ENCODE measurements around the gene SERAC1.
"Not testable (repeated sequence)": the region's sequence is repeated elsewhere in the genome, so short reads cannot be mapped to it uniquely, and the experiment has no call there.

SERAC1 gene

GRCh38 chr6:158174024-158174423 lies 6.0 kb upstream of the SERAC1 start:
- no peak for DNase-seq

GRCh38 chr6:158172001-158172400 lies 3.9 kb upstream of the SERAC1 start:
- no peak for DNase-seq

DNA sequence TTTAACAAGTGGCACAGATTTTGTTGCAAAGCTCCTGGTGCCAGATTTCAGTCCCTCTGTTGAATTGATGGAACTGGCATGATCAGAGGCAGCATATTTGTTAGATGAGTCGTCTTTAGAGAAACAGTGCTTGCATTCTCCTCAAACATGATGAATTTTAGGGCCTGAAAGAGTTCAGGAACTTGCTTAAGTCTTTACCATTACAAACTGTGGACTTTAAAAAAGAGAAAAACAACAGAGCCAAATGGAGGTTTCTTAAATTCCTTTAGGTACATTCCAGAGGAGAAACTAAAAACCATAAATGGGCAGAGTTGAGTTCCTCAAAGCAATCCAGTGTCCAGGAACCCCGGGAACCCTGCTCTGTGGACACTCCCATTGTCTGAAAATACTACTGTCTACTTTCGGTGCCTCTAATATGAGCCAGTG lies 2.6 kb upstream of the SERAC1 start:
- DNase-seq, result peak in 1 of 2 donors; percentile 14

- DNase-seq, result not testable (repeated sequence)
These were observed 1.6 kb upstream of the SERAC1 start for GRCh38 chr6:158169634-158170033.

- DNase-seq, result no peak
These were observed 2.1 kb downstream of the SERAC1 start for GRCh38 chr6:158165919-158166416.

GRCh38 chr6:158164579-158165170 lies 3.4 kb downstream of the SERAC1 start:
- no peak for DNase-seq

DNA sequence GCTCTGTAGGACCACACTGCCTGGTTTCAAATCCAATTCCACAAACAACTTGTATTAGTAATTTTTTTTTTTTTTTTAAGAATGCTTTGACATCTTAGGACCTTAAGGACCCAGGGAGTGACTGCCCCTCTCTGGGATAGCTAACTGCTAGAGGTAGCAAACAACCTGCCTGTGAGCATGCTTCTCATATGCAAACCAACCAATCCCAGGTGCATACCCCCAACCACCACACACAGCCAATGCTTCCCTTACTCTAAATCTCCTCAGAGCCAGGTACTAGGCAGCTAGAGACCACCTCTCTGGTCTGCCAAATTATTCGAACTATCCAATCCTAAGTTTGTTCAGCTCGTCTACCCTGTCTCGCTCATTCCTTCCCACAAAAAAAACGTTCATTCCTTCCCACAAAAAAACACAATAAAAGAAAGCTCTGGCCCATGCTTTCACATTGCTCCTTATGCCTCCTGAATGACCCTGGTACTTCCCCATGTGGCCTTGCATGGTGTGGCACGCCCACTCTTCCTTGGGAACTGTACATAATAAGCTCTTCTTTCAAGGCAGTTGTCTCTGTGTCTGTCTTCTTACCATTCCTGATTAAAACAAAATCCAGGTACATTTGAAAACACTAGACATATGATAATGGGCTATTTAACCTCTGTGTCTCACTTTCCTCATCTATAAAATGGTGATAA lies 6.4 kb downstream of the SERAC1 start:
- no peak for DNase-seq

- DNase-seq, result no peak
These were observed 7.0 kb downstream of the SERAC1 start for GRCh38 chr6:158160932-158161539.

DNA sequence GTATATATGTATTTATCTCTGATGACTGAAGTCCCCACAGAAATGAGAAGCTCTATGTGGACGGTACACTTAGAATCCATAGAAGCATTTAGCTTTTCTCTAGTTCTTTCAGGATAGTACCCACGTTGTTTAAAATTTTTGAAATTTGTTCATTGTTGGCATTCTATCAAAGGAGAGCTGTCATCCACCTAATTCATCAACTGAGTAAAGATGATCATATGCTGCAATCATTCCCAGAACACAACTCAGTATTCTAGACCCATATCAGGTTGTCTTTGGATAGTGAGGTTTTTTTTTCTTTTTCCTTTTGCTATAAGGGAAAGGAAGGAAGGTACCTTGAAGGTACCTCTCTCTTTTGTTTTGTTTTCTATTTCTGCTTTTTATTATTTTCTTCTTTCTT lies 9.3 kb downstream of the SERAC1 start:
- DNase-seq, result no peak

DNA sequence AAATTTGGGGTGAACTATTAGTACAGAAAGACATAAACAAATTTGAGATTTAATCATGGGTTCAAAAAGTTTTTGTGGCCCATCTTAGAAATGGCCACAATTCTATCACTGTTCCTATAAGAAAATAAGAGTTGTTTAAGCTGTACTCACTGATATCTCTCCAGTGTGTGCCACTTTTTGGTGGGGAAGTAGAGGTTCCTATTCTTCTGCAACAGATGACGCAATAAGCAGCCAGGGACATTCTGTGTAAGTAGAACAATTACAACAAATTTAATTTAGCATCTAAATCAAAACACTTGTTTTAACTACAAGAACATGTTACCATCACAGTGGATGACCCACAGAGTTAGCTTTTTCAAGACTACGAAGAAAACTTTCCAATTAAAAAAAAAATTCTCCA lies 9.9 kb downstream of the SERAC1 start:
- no peak for DNase-seq

DNA sequence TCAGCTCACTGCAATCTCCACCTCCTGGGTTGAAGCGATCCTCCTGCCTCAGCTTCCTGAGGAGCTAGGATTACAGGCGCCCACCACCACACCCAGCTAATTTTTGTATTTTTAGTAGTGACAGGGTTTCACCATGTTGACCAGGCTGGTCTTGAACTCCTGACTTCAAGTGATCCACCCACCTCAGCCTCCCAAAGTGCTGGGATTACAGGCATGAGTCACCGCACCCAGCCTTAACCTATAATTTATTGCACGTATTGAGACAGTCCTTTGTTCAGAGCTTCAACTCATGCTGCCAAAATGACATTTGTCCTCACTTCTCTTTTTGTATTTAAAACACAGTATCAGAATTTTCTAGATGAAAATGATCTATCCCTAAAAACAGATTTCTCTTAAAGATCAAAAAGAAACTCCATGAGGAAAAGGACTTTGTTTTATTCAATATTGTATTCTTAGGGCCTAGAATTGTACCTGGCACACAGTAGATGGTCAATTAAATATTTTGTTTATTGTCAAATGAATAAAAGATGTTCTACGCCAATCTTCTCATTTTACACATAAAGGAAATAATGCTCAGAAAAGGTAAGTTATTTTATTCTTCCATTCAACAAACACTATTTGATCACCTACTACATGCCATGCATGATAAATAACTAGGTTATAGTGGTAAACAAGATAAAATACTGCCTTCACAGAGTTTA lies 10.8 kb downstream of the SERAC1 start:
- DNase-seq, result no peak

DNA sequence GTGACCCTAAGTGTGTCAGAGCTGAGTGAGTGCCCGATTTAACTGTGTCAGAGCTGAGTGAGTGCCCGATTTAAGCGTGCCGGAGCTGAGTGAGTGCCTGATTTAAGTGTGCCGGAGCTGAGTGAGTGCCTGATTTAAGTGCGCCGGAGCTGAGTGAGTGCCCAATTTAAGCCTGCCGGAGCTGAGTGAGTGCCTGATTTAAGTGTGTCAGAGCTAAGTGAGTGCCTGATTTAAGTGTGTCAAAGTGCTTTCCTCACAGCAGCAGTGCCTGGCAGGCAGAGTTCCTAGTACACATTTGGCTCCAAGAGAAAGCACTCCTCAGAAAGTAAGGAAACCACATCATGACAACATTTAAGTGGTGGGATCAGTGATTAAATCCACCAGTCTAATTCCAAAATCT lies 13.2 kb downstream of the SERAC1 start:
- DNase-seq, result no peak

- DNase-seq, result no peak
These were observed 14.5 kb downstream of the SERAC1 start for GRCh38 chr6:158153576-158153975.

- no peak for DNase-seq
These were observed 15.4 kb downstream of the SERAC1 start for GRCh38 chr6:158152659-158153058.

- not testable (repeated sequence) for DNase-seq
These were observed 16.0 kb downstream of the SERAC1 start for GRCh38 chr6:158152025-158152424.

DNA sequence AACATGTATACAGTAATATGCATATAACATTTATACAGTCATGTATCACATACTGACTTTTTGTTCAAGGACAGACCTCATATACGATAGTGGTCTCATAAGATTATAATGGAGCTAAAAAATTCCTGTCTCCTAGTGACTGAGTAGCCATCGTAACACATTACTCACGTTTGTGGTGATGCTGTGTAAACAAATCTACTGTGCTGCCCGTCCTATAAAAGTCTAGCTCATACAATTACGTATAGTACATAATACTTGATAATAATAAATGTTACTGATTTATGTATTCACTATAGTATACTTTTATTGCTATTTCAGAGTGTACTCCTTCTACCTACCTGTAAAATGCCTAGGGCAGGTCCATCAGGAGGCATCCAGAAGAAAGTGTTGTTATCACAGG lies 17.4 kb downstream of the SERAC1 start:
- no peak for DNase-seq

DNA sequence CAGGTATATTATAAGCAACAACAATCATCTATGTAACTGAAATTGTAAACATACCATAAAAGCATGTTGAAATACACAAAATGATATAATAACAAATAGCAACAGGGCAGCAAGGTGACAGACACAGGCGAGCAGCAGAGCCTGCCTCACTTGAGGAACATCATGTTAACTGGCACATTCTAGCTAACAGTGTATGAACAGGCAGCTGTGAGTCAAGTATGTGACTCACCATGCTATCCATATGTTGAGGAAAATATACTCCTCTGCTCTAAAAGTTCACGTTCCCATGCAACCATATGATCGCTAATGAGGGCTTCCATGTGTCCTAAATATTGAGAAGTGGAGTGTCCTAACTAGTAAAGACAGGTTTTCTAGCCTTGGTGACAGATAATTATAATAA lies 18.4 kb downstream of the SERAC1 start:
- no peak for DNase-seq

GRCh38 chr6:158143700-158144099 lies 24.4 kb downstream of the SERAC1 start:
- no peak for DNase-seq

DNA sequence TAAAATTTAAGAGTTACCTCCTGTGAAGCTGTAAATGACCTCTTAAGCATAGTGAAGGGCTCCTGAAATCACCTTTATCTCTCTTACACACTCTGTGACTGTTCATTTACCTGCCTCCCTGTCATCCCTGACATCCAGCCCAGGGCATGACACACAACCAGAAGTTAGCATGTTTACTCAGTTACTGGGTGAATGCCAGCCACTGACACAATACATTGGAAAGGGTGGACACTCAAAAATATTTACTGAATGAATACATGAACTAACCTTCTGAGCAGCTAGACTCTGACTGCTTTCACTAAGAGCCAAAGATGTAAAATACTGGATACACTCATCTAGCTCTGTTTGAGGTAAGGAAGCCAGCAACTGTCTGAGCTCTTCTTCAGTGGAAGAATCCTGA lies 25.3 kb downstream of the SERAC1 start:
- DNase-seq, result no peak

DNA sequence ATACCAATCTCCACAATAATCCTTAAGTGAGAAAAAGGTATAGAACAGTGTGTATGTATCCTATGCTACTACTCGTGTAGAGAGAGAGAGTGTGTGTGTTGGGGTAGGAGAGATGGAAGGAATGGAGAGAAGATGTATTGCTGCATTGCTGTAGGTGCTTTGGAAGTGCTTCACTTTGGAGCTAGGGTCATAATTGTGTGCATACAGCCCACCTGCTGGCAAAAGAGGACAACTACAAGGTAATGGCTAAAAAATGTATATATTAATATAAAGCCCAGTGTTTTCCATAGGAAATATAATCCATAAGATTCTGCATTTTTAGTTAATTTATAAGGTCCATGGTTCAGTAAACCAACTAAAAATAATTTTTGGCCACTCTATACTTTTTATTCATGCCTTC lies 36.1 kb downstream of the SERAC1 start:
- DNase-seq, result no peak

- no peak for DNase-seq
These were observed 42.8 kb downstream of the SERAC1 start for GRCh38 chr6:158125271-158125670.

GRCh38 chr6:158124288-158124687 lies 43.8 kb downstream of the SERAC1 start:
- no peak for DNase-seq

GRCh38 chr6:158122048-158122447 lies 46.0 kb downstream of the SERAC1 start:
- DNase-seq, result no peak

DNA sequence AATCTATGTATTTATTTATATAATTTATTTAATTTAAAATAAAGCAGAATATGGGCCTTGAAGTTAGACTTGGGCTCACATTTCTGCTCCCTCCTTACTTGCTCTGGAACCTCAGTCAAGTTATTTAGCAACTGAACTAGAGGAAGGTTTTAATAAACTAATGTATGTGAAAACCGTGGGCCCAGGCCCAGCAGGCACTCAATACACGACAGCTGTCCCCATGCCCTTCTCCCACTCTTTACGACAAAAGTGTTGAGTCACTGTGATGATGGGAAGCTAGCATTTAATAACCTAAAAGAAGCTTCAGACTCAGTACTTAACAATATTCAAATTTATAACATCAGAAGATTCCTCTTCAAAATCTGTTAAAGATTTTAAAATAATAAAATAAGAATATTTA lies 46.7 kb downstream of the SERAC1 start:
- DNase-seq, result no peak

Measured in hippocampal formation (tissue), 2 donors.